Bronchial smooth muscle cell (primary cell): ENCODE measurements around the gene DLG4. TPM values are rescaled to one million over a fixed set of nuclear protein-coding genes. Genes with fewer than 3 reads are reported as not detected.

Source experiments
- total RNA-seq: library from RNA; depleted of rRNA; stranded (reverse); fragments of >200 nt; gene quantifications from 2 replicates; pipeline ENCODE4 v1.2.1, GENCODE V29; 2014

The DLG4 gene
- 14.3 and 16.3 TPM in 2 replicates for total RNA-seq

GRCh38 chr17:7219812-7220592 lies at the start of gene DLG4, which contains the start of gene ACADVL:
DLG4 (minus strand) TSS chr17:7219836.
ACADVL (plus strand) TSS chr17:7219938; CDS start chr17:7219985, 47 bp downstream.

GRCh38 chr17:7262192-7262934 lies 42.7 kb upstream of the DLG4 start, which contains the start of gene CLDN7:
CLDN7 (minus strand) TSS chr17:7262478; CDS start chr17:7262043, 435 bp downstream.

GRCh38 chr17:7252176-7253043 lies 32.8 kb upstream of the DLG4 start, which contains the start of gene ELP5:
ELP5 (plus strand) TSS chr17:7252215; CDS start chr17:7252551, 336 bp downstream.

GRCh38 chr17:7251661-7252175 lies 32.1 kb upstream of the DLG4 start, which contains the start of gene CTDNEP1:
CTDNEP1 (minus strand) TSS chr17:7251734; CDS start chr17:7251296, 438 bp downstream.

GRCh38 chr17:7241783-7242716 lies 22.4 kb upstream of the DLG4 start, which contains the start of gene GABARAP:
GABARAP (minus strand) TSS chr17:7242449; CDS start chr17:7242330, 119 bp downstream.

GRCh38 chr17:7239091-7240027 lies 19.7 kb upstream of the DLG4 start, which contains the start of gene PHF23:
PHF23 (minus strand) TSS chr17:7239457; CDS start chr17:7239279, 178 bp downstream.

GRCh38 chr17:7234083-7234951 lies 14.7 kb upstream of the DLG4 start, which contains the start of gene DVL2:
DVL2 (minus strand) TSS chr17:7234517; CDS start chr17:7234262, 255 bp downstream.

GRCh38 chr17:7179317-7180254 lies 40.0 kb downstream of the DLG4 start, which contains the start of gene ASGR1:
ASGR1 (minus strand) TSS chr17:7179370; CDS start chr17:7178563, 807 bp downstream.

Other genes starting within 250 kb of the DLG4 start
- 0.09 TPM in 1 of 2 replicates, not detected in the other for gene ALOX12, start 223.8 kb downstream of the DLG4 start, total RNA-seq
- 28.1 and 30.4 TPM in 2 replicates for gene RNASEK, start 207.2 kb downstream of the DLG4 start, total RNA-seq
- under 0.01 and 0.16 TPM in 2 replicates for gene BCL6B, start 196.8 kb downstream of the DLG4 start, total RNA-seq
- 0.26 and 0.47 TPM in 2 replicates for gene SLC16A13, start 183.8 kb downstream of the DLG4 start, total RNA-seq
- 0.16 and 0.26 TPM in 2 replicates for gene SLC16A11, start 175.7 kb downstream of the DLG4 start, total RNA-seq
- gene CLEC10A, start 139.6 kb downstream of the DLG4 start, total RNA-seq, result not detected in 2 replicates
- not detected in 2 replicates for gene ASGR2, start 105.0 kb downstream of the DLG4 start, total RNA-seq
- 0.86 and 1.6 TPM in 2 replicates for gene ASGR1, start 40.5 kb downstream of the DLG4 start, total RNA-seq
- gene ACADVL, start 102 bp upstream of the DLG4 start, total RNA-seq, result 233 and 286 TPM in 2 replicates
- 106 and 115 TPM in 2 replicates for gene DVL2, start 14.7 kb upstream of the DLG4 start, total RNA-seq
- 29.5 and 39.6 TPM in 2 replicates for gene PHF23, start 19.6 kb upstream of the DLG4 start, total RNA-seq
- gene GABARAP, start 22.6 kb upstream of the DLG4 start, total RNA-seq, result 192 and 205 TPM in 2 replicates
- 19.1 and 23.0 TPM in 2 replicates for gene CTDNEP1, start 31.9 kb upstream of the DLG4 start, total RNA-seq
- gene ELP5, start 32.4 kb upstream of the DLG4 start, total RNA-seq, result 19.9 and 22.9 TPM in 2 replicates
- gene CLDN7, start 42.6 kb upstream of the DLG4 start, total RNA-seq, result 4.2 and 16.5 TPM in 2 replicates
- 0.09 and 0.16 TPM in 2 replicates for gene SLC2A4, start 61.9 kb upstream of the DLG4 start, total RNA-seq
- 0.09 TPM in 1 of 2 replicates, not detected in the other for gene YBX2, start 74.8 kb upstream of the DLG4 start, total RNA-seq
- 435 and 499 TPM in 2 replicates for gene EIF5A, start 87.8 kb upstream of the DLG4 start, total RNA-seq
- 22.5 and 47.1 TPM in 2 replicates for gene GPS2, start 95.5 kb upstream of the DLG4 start, total RNA-seq
- gene NEURL4, start 109.5 kb upstream of the DLG4 start, total RNA-seq, result 18.9 and 25.7 TPM in 2 replicates
- gene ACAP1, start 116.7 kb upstream of the DLG4 start, total RNA-seq, result 3.3 and 5.2 TPM in 2 replicates
- gene KCTD11, start 132.3 kb upstream of the DLG4 start, total RNA-seq, result 4.6 and 5.4 TPM in 2 replicates
- not detected in 2 replicates for gene TMEM95, start 135.3 kb upstream of the DLG4 start, total RNA-seq
- 0.09 and 0.32 TPM in 2 replicates for gene TNK1, start 161.3 kb upstream of the DLG4 start, total RNA-seq
- gene PLSCR3, start 174.7 kb upstream of the DLG4 start, total RNA-seq, result 15.5 and 15.9 TPM in 2 replicates
- gene TMEM256, start 184.3 kb upstream of the DLG4 start, total RNA-seq, result 70.3 and 140 TPM in 2 replicates
- gene NLGN2, start 188.0 kb upstream of the DLG4 start, total RNA-seq, result 6.8 and 7.1 TPM in 2 replicates
- 0.16 TPM in 1 of 2 replicates, not detected in the other for gene SPEM1, start 200.5 kb upstream of the DLG4 start, total RNA-seq
- not detected in 2 replicates for gene SPEM2, start 205.8 kb upstream of the DLG4 start, total RNA-seq
- gene SPEM3, start 209.0 kb upstream of the DLG4 start, total RNA-seq, result not detected in 2 replicates
- gene TMEM102, start 215.6 kb upstream of the DLG4 start, total RNA-seq, result 0.60 and 2.4 TPM in 2 replicates
- gene FGF11, start 219.7 kb upstream of the DLG4 start, total RNA-seq, result 1.0 and 1.1 TPM in 2 replicates
- gene CHRNB1, start 225.2 kb upstream of the DLG4 start, total RNA-seq, result 8.8 and 10.1 TPM in 2 replicates